SH-SY5Y (cell line): ENCODE results near the gene GPX2.

Source experiments
- GATA2 ChIP-seq: IDR thresholded peaks from 2 replicates; pipeline ENCODE4 v1.6.1; 2011; ENCODE audit warnings: mild to moderate bottlenecking, low read depth, low read length
- GATA3 ChIP-seq: IDR thresholded peaks from 2 replicates; pipeline ENCODE4 v1.6.1; 2011; ENCODE audit warnings: low read depth, mild to moderate bottlenecking, low read length, moderate library complexity

DNA sequence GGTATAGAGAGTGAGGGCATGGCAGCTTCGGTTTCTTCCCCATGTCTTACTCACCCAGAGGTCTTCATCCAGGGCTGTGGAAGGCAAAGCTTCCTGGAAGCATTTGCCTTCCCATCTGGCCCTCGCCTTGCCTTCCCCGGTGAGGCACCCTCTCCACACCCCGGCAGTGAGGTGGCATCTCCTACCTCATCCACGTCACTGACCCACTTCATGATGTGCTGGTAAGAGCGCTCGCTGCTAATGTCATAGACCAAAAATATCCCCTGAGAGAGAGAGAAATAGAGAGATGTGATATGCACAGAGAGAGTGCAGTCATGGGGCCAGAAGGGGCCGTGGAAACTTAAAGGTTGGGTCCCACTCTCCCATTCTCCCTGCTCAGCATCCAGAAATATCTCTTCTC is 8.3 kb upstream of the GPX2 start:
- TF ChIP-seq GATA2 = no peak
- no peak for TF ChIP-seq GATA3
